WERI-Rb-1 (cell line): ENCODE data around the gene LHFPL5.

ENCODE experiments used
- DNase-seq: peaks from one replicate; pipeline ENCODE4 v3.0.0-alpha.2; 2020
- H3K27ac ChIP-seq: fragments of 250-450 bp; sonication (Bioruptor Pico); 2 replicates; pipeline ENCODE4 v1.5.1; 2020; ENCODE audit warnings: mild to moderate bottlenecking, moderate library complexity
- H3K27me3 ChIP-seq: fragments of 250-450 bp; sonication (Bioruptor Pico); 2 replicates; pipeline ENCODE4 v1.5.1; 2021; ENCODE audit warnings: mild to moderate bottlenecking, low read depth, moderate library complexity; ENCODE audit not compliant: insufficient read depth, severe bottlenecking
- H3K36me3 ChIP-seq: fragments of 250-450 bp; sonication (Bioruptor Pico); 2 replicates; pipeline ENCODE4 v1.5.1; 2020; ENCODE audit warnings: mild to moderate bottlenecking, moderate library complexity
- H3K4me3 ChIP-seq: 2 replicates; pipeline ENCODE4 v1.5.1; 2011; ENCODE audit warnings: low read depth, mild to moderate bottlenecking, control low read depth, low read length
- H3K9me3 ChIP-seq: fragments of 250-450 bp; sonication (Bioruptor Pico); 2 replicates; pipeline ENCODE4 v1.5.1; 2021; ENCODE audit warnings: mild to moderate bottlenecking, moderate library complexity; ENCODE audit not compliant: severe bottlenecking
- CTCF ChIP-seq: IDR thresholded peaks from 2 replicates; pipeline ENCODE4 v1.5.1; 2011; ENCODE audit warnings: low read depth, mild to moderate bottlenecking, control low read depth, inconsistent platforms, low read length

LHFPL5 gene

GRCh38 chr6:35829306-35829705 is 24.2 kb downstream of the LHFPL5 start:
- no peak overlapping the region for H3K27ac ChIP-seq
- peaks cover 23% of the 10 kb centered on the region for H3K36me3 ChIP-seq
- no peaks in the 10 kb centered on the region for H3K27me3 ChIP-seq
- no peak for DNase-seq
- H3K9me3 ChIP-seq = no peaks in the 10 kb centered on the region
- H3K4me3 ChIP-seq = no peak overlapping the region
- TF ChIP-seq CTCF = no peak

GRCh38 chr6:35831257-35832007 is 26.3 kb downstream of the LHFPL5 start:
- DNase-seq = no peak
- Histone ChIP-seq H3K27ac (no peak overlapping the region), H3K27me3 (no peaks in the 10 kb centered on the region), H3K36me3 (peaks cover 44% of the 10 kb centered on the region), H3K9me3 (no peaks in the 10 kb centered on the region), H3K4me3 (no peak overlapping the region)
- no peak for TF ChIP-seq CTCF

- no peak for TF ChIP-seq CTCF
- H3K27me3 ChIP-seq = no peaks in the 10 kb centered on the region
- no peaks in the 10 kb centered on the region for H3K9me3 ChIP-seq
- DNase-seq = no peak
- H3K27ac ChIP-seq = no peak overlapping the region
- H3K4me3 ChIP-seq = no peak overlapping the region
- peaks cover 63% of the 10 kb centered on the region for H3K36me3 ChIP-seq
These were observed 28.4 kb downstream of the LHFPL5 start for GRCh38 chr6:35833536-35833935.

GRCh38 chr6:35839019-35839418 is 33.9 kb downstream of the LHFPL5 start:
- H3K4me3 ChIP-seq = no peak overlapping the region
- peaks cover 94% of the 10 kb centered on the region for H3K36me3 ChIP-seq
- no peak for TF ChIP-seq CTCF
- no peak overlapping the region for H3K27ac ChIP-seq
- no peaks in the 10 kb centered on the region for H3K27me3 ChIP-seq
- no peak for DNase-seq
- H3K9me3 ChIP-seq = no peaks in the 10 kb centered on the region

GRCh38 chr6:35842381-35842780 is 37.2 kb downstream of the LHFPL5 start:
- H3K36me3 ChIP-seq = peaks cover 89% of the 10 kb centered on the region
- no peak for TF ChIP-seq CTCF
- no peak for DNase-seq
- no peaks in the 10 kb centered on the region for H3K27me3 ChIP-seq
- H3K27ac ChIP-seq = no peak overlapping the region
- no peaks in the 10 kb centered on the region for H3K9me3 ChIP-seq
- no peak overlapping the region for H3K4me3 ChIP-seq

- H3K36me3 ChIP-seq = peaks cover 87% of the 10 kb centered on the region
- no peak for TF ChIP-seq CTCF
- H3K4me3 ChIP-seq = no peak overlapping the region
- no peaks in the 10 kb centered on the region for H3K27me3 ChIP-seq
- no peak for DNase-seq
- H3K27ac ChIP-seq = no peak overlapping the region
- H3K9me3 ChIP-seq = peaks cover 5% of the 10 kb centered on the region
These were observed 39.1 kb downstream of the LHFPL5 start for GRCh38 chr6:35844290-35844689.
